Kidney epithelial cell (primary cell): ENCODE measurements around the gene FZD2. TPM values are rescaled to one million over a fixed set of nuclear protein-coding genes. Genes with fewer than 3 reads are reported as not detected.

Source experiments
- DNase-seq: peaks from one replicate; pipeline ENCODE4 v3.0.0-alpha.2; 2010; ENCODE audit warnings: low read depth
- H3K27me3 ChIP-seq: 2 replicates; pipeline ENCODE4 v1.6.0; 2011; ENCODE audit warnings: low read length; ENCODE audit not compliant: control insufficient read depth, insufficient read depth
- H3K36me3 ChIP-seq: 2 replicates; pipeline ENCODE4 v1.5.1; 2011; ENCODE audit warnings: low read length; ENCODE audit not compliant: control insufficient read depth, insufficient read depth
- H3K4me3 ChIP-seq: 2 replicates; pipeline ENCODE4 v1.5.1; 2011; ENCODE audit warnings: low read depth, mild to moderate bottlenecking, control low read depth, low read length
- CTCF ChIP-seq: IDR thresholded peaks from 2 replicates; pipeline ENCODE4 v1.5.1; 2011; ENCODE audit warnings: mild to moderate bottlenecking, moderate library complexity, low read length, control low read depth, inconsistent platforms; ENCODE audit not compliant: insufficient read depth, poor library complexity, severe bottlenecking
- total RNA-seq: library from RNA; depleted of rRNA; stranded (reverse); fragments of >200 nt; gene quantifications from 2 replicates; pipeline ENCODE4 v1.2.3, GENCODE V29; 2015

Gene FZD2
- total RNA-seq, 1 donor from 2014 or later: 8.1 TPM

GRCh38 chr17:44601973-44602372 is 44.7 kb downstream of the FZD2 start:
- TF ChIP-seq CTCF: no peak
- no peaks in the 10 kb centered on the region for H3K27me3 ChIP-seq
- H3K36me3 ChIP-seq: no peaks in the 10 kb centered on the region
- DNase-seq: no peak
- no peak overlapping the region for H3K4me3 ChIP-seq

- no peak for DNase-seq
- no peaks in the 10 kb centered on the region for H3K36me3 ChIP-seq
- no peak overlapping the region for H3K4me3 ChIP-seq
- H3K27me3 ChIP-seq: no peaks in the 10 kb centered on the region
- TF ChIP-seq CTCF: no peak
Observed at GRCh38 chr17:44602390-44602789, 45.1 kb downstream of the FZD2 start.

- no peak for DNase-seq
- H3K36me3 ChIP-seq: no peaks in the 10 kb centered on the region
- H3K27me3 ChIP-seq: no peaks in the 10 kb centered on the region
- no peak for TF ChIP-seq CTCF
- H3K4me3 ChIP-seq: no peak overlapping the region
Observed at GRCh38 chr17:44602970-44603369, 45.7 kb downstream of the FZD2 start.

GRCh38 chr17:44604116-44604761 is 47.0 kb downstream of the FZD2 start:
- Histone ChIP-seq H3K36me3 (no peaks in the 10 kb centered on the region), H3K27me3 (no peaks in the 10 kb centered on the region), H3K4me3 (no peak overlapping the region)
- DNase-seq: no peak
- TF ChIP-seq CTCF: no peak

- TF ChIP-seq CTCF: no peak
- H3K27me3 ChIP-seq: no peaks in the 10 kb centered on the region
Observed at GRCh38 chr17:44604768-44605485, 47.6 kb downstream of the FZD2 start.

More at GRCh38 chr17:44604768-44605485, 47.6 kb downstream of the FZD2 start:
- Histone ChIP-seq H3K4me3 (no peak overlapping the region), H3K36me3 (no peaks in the 10 kb centered on the region)
- DNase-seq: no peak
